VCaP (cell line): ENCODE measurements around the gene ZBTB20.

Experiments used
- H3K27ac ChIP-seq: fragments of 450-650 bp; 2 replicates; pipeline ENCODE4 v1.5.1; 2017
- TF ChIP-seq, protein P1 (sequence below): fragments of 450-650 bp; conservative IDR thresholded peaks from 2 replicates; pipeline ENCODE4 v1.5.1; 2017; ENCODE audit warnings: mild to moderate bottlenecking, moderate library complexity

ZBTB20 gene

DNA sequence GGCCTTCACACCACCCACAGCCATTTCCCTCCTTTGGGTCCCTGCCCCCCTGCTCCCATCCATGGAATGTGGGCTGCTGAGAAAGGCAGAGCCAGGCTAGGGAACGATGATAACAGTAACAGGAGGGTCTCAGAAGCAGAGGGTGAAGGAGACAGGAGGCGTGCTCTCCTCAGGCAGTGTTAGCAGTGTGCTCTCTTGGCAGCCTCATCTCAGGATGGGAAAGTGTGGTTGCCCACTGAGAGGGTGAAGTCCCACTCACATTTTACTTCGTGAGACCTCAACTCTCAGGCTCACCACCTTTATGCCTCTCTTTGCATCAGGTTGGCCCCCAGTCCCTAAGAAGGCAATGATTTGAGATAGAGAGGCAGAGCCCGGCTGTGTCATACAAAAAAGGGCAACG lies 828.8 kb downstream of the ZBTB20 start:
- no peak overlapping the region for H3K27ac ChIP-seq
- TF ChIP-seq, protein P1, sequence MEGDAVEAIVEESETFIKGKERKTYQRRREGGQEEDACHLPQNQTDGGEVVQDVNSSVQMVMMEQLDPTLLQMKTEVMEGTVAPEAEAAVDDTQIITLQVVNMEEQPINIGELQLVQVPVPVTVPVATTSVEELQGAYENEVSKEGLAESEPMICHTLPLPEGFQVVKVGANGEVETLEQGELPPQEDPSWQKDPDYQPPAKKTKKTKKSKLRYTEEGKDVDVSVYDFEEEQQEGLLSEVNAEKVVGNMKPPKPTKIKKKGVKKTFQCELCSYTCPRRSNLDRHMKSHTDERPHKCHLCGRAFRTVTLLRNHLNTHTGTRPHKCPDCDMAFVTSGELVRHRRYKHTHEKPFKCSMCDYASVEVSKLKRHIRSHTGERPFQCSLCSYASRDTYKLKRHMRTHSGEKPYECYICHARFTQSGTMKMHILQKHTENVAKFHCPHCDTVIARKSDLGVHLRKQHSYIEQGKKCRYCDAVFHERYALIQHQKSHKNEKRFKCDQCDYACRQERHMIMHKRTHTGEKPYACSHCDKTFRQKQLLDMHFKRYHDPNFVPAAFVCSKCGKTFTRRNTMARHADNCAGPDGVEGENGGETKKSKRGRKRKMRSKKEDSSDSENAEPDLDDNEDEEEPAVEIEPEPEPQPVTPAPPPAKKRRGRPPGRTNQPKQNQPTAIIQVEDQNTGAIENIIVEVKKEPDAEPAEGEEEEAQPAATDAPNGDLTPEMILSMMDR, result no peak

DNA sequence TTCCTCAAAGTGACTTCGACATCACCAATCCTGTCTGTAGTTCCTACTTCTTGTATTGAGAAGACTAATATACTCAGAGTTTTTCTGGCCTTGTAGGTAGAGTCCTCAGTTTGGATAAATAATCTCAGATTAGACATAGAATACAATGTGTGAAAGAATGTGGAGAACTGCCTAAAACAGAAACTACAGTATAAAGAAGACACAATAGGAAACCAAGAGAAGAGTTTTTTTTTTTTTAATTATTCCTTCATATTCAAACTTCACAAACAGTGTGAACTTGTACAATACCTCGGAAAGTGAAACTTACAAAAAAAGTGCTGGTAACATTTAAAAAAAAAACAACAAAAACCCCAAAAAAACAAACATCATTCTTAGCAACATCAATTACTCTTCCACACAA lies 832.8 kb downstream of the ZBTB20 start:
- no peak overlapping the region for H3K27ac ChIP-seq
- TF ChIP-seq, protein P1, result no peak

DNA sequence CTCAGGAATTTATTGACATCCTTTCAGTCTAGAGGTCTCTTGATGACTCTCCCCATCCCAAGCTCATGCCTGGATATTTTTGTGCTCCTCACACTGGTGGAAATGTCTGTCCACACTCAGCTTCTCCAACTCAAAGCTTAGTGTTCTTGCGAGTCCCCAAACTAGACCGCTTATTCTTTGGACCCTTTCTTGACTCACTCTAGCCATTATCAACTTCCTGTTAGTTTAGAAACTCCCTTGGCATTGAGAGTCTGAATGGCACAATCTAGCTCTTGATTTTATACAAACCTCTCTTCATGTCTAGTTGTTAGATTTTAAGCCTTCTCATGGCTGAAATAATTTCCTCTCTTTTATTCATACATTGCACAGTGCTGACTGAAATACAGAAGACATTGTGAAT lies 833.7 kb downstream of the ZBTB20 start:
- TF ChIP-seq, protein P1, result no peak
- no peak overlapping the region for H3K27ac ChIP-seq

DNA sequence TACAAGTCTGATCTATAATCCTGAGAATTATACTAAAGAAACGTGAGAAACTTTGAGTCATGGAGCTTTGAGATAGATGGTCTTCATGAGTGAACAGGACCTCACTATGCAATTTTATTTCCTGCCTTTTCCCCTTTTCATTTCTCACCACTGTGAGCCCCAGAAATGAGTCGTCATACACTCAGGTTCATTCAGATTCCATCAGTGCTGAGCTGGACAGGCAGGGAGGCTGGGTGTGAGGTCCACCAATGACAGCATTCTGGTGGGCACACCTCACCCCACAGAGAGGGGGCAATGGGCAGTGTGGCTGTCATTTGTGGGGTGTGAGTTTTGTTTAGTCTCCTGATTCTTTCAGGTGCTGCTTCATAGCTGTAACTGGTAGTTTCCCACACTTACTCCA lies 836.4 kb downstream of the ZBTB20 start:
- TF ChIP-seq, protein P1, result no peak

DNA sequence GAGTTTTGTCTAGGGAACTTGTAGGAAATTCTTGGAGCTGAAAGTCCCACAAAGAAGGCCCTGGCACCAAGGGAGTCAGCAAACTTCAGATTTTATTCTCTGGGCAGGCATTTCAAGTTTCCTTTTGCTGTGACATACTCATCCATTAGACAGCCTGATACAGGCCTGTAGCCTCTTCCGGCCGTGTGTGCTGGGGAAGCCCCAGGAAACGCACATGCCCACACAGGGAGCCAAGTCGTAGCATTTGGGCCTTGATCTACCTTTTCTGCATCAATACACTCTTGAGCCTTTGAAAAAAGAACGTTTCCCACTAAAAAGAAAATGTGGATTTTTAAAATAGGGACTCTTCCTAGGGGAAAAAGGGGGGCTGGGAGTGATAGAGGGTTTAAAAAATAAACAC lies 838.3 kb downstream of the ZBTB20 start:
- no peak overlapping the region for H3K27ac ChIP-seq
- TF ChIP-seq, protein P1, result no peak

More for the DNA sequence above, 836.4 kb downstream of the ZBTB20 start:
- no peak overlapping the region for H3K27ac ChIP-seq

DNA sequence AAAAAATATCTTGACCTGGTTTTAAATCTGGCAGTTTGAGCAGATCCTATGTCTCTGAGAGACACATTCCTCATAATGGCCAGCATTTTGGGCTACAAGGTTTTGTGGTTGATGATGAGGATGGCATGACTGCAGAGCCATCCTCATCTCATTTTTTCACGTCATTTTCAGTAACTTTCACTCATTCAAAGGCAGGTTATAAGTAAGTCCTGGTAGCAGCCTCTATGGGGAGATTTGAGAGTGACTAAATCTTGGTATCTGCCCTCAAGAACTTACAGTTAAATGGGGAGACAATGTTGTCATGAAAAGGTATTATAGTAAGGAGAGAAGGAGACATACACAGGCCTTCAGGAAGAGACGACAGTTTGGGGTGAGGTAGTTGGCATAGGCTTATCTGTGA lies 838.7 kb downstream of the ZBTB20 start:
- TF ChIP-seq, protein P1, result no peak
- no peak overlapping the region for H3K27ac ChIP-seq

DNA sequence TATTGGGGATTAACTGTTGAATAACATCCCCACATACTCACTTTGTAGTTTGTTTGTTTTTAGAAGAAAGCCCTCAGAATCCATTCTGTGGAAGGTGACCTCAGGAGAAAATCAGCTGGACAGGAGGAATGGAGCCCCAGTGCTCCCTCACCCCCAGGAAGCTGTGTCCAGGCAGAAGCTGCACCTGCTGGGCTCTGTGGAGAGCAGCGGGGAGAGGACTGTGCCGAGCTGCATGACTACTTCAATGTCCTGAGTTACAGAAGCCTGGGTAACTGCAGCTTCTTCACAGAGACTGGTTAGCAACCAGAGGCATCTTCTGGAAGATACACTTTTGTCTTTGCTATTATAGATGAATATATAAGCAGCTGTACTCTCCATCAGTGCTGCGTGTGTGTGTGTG lies 839.3 kb downstream of the ZBTB20 start:
- H3K27ac ChIP-seq, result no peak overlapping the region

More for the DNA sequence above, 839.3 kb downstream of the ZBTB20 start:
- TF ChIP-seq, protein P1, result no peak
